ENCODE data around the gene ZNF786. TPM values are rescaled to one million over a fixed set of nuclear protein-coding genes. Genes with fewer than 3 reads are reported as not detected.

Gene ZNF786
- total RNA-seq, 4 donors from 2014 or later: 8.3 to 19.1 (median 16.3) TPM

DNA sequence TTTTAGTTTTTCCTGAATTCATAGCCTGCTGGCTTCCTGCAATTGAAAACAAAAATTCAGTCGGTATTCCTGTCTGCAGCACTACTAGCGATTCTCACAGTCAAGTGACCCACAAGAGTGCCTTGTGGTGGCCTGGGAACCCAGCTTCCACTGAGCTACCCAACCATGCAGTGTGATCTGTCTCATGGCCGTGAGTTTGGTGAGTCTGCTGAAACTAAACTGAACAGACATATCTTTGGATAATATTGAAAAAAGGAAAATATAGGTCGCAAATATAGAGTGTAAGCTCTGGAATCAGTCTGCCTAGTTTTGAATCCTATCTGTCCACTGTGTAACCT is 18.1 kb downstream of the ZNF786 start:
- TF ChIP-seq, protein P1, sequence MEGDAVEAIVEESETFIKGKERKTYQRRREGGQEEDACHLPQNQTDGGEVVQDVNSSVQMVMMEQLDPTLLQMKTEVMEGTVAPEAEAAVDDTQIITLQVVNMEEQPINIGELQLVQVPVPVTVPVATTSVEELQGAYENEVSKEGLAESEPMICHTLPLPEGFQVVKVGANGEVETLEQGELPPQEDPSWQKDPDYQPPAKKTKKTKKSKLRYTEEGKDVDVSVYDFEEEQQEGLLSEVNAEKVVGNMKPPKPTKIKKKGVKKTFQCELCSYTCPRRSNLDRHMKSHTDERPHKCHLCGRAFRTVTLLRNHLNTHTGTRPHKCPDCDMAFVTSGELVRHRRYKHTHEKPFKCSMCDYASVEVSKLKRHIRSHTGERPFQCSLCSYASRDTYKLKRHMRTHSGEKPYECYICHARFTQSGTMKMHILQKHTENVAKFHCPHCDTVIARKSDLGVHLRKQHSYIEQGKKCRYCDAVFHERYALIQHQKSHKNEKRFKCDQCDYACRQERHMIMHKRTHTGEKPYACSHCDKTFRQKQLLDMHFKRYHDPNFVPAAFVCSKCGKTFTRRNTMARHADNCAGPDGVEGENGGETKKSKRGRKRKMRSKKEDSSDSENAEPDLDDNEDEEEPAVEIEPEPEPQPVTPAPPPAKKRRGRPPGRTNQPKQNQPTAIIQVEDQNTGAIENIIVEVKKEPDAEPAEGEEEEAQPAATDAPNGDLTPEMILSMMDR (IDR thresholded peaks at IDR 0.05): no peak
- no peak for TF ChIP-seq POLR2A (IDR thresholded peaks at IDR 0.05)
- no peak overlapping the region for H3K4me3 ChIP-seq (ENCODE audit: low read depth, poor library complexity, severe bottlenecking)
- 87 to 95% methylated on average over 4 of the region's 4 CpGs for WGBS, 2 donors
- intact Hi-C loops (cut with DNase I; ENCODE audit: low total_unique reads): no loop called here
- DNase-seq (ENCODE audit: low spot score in 2 of 2): no peak

DNA sequence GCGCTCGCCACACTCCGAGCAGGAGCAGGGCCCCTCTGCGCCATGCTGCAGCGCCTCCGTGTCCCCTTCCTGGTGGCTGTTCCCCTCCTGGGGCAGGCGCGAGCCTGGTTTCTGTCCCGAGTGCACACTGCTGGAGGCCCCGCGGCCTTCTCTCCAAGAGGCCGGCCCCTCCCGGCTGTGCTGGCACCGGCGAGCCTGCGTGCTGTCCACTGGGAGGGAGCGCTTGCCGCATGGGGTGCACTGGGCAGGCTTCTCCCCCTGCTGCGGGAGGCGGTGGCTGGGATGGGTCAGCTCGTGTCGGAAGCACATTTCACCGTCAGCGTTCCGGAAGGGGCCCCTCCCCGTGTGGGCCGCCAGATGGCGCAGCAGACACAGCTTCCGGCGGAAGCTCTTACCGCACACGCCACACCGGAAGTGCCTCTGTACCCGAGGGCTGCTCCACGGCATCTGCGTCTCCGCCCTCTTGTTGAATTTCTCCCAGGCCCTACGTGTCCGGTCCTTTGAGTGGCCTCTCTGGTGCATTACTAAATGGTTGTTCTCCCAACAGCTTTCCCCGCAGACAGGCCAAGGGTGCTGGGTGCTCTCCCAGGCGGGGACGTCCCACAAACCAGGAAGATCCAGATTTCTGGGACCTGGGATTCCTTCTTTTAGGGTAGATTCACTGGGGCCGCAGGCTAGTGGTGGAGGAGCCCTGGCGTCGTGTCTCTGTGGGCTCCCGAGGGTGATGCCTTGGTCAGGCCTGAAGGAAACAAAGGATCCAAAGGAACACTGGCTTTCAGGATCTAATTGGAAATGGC is 18.7 kb downstream of the ZNF786 start:
- no peak for TF ChIP-seq POLR2A (IDR thresholded peaks at IDR 0.05)
- TF ChIP-seq, protein P1 (IDR thresholded peaks at IDR 0.05): no peak
- WGBS, 2 donors: 78 to 81% methylated on average over 36 to 42 of the region's 46 CpGs

DNA sequence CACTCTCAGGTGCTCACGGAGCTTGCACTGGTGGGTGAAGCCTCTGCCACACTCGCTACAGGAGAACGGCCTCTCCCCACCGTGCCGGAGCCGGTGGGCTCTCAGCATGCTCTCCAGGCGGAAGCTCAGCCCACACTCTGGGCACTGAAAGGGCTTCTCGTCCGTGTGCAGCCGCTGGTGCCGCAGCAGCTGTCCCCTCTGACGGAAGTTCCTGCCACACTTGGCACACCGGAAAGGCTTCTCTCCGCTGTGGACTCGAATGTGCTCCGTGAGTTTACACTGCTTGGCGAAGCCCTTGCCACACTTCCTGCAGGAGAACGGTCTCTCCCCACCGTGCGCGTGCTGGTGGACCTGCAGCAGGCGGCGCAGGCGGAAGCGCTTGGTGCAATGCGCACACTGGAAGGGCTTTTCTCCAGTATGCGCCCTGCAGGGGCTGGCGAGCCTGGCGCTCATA is 19.3 kb downstream of the ZNF786 start:
- 95 to 97% methylated on average over 25 to 29 of the region's 29 CpGs for WGBS, 2 donors
- TF ChIP-seq, protein P1 (IDR thresholded peaks at IDR 0.05): no peak
- TF ChIP-seq POLR2A (IDR thresholded peaks at IDR 0.05): no peak
- no peak for DNase-seq (ENCODE audit: low spot score in 2 of 2)
- intact Hi-C loops (cut with DNase I; ENCODE audit: low total_unique reads): no loop called here
- H3K4me3 ChIP-seq (ENCODE audit: low read depth, poor library complexity, severe bottlenecking): no peak overlapping the region

More for the DNA sequence above, 18.7 kb downstream of the ZNF786 start:
- intact Hi-C loops (cut with DNase I; ENCODE audit: low total_unique reads): no loop called here
- no peak overlapping the region for H3K4me3 ChIP-seq (ENCODE audit: low read depth, poor library complexity, severe bottlenecking)
- DNase-seq (ENCODE audit: low spot score in 2 of 2): no peak

DNA sequence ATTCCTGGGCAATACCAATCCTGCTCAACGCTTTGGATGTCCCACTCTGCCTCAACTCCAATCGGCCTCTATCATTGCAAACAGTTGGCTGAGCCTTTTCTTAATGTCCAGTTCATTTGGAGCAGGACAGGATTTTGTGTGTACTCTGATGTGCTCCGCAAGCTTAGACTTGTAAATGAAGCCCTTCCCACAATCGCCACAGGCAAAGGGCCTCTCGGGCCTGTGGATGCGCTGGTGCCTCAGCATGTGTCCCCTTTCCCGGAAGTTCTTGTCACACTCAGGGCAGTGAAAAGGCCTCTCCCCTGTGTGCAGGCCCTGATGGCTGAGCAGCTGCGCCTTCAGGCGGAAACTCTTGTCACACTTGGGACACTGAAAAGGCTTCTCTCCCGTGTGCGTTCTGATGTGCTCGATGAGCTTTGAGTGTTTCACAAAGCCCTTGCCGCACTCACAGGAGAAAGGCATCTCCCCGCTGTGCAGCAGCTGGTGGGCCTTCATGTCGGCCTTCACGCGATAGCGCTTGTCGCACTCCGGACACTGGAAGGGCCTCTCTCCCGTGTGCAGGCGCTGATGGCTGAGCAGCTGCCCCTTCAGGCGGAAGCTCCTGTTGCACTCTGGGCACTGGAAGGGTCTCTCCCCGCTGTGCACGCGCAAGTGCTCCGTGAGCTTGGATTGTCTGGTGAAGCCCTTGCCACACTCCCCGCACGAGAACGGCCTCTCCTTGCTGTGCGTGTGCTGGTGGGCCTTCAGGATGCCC is 20.0 kb downstream of the ZNF786 start:
- TF ChIP-seq POLR2A (IDR thresholded peaks at IDR 0.05): no peak
- TF ChIP-seq, protein P1 (IDR thresholded peaks at IDR 0.05): no peak
- WGBS, 2 donors: 93 to 96% methylated on average over 23 to 26 of the region's 31 CpGs
- no peak for DNase-seq (ENCODE audit: low spot score in 2 of 2)
- intact Hi-C loops (cut with DNase I; ENCODE audit: low total_unique reads): no loop called here
- no peak overlapping the region for H3K4me3 ChIP-seq (ENCODE audit: low read depth, poor library complexity, severe bottlenecking)

DNA sequence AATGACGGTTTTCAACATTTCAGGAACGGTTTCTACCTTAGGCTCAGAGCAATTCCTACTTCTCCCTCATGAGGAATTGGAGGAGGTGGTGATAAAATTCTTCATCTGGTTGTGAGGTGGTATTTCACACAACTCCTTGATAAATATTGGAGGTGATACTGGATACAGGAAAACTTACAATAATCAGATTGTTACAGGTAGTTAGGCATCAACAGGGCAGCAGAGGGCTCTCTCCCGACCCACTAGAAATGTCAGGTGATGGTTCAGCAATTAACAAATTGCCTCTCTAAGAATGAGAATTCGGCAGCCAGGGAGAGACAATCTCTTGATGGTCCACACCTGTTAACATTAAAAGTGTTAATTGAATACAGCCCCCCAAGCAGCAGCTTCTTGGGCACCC is 22.6 kb downstream of the ZNF786 start:
- TF ChIP-seq, protein P1 (IDR thresholded peaks at IDR 0.05): no peak
- no peak for TF ChIP-seq POLR2A (IDR thresholded peaks at IDR 0.05)
- intact Hi-C loops (cut with DNase I; ENCODE audit: low total_unique reads): loop anchor here (10.0 kb wide), 1 partner anchor 63 kb away; no protein-coding TSS in a partner anchor
- H3K4me3 ChIP-seq (ENCODE audit: low read depth, poor library complexity, severe bottlenecking): no peak overlapping the region
- DNase-seq (ENCODE audit: low spot score in 2 of 2): no peak
- 55 to 60% methylated on average over 4 of the region's 4 CpGs for WGBS, 2 donors
